Panc1 (cell line): ENCODE results near the gene MTA1.

Experiments used
- POLR2AphosphoS5 ChIP-seq: IDR thresholded peaks from 2 replicates; pipeline ENCODE4 v1.6.1; 2012; ENCODE audit warnings: mild to moderate bottlenecking, low read depth, low read length, moderate library complexity
- SIN3A ChIP-seq: IDR thresholded peaks from 2 replicates; pipeline ENCODE4 v1.6.1; 2012; ENCODE audit warnings: low read depth, mild to moderate bottlenecking, low read length, moderate library complexity, borderline replicate concordance; ENCODE audit not compliant: insufficient read depth
- TCF7L2 ChIP-seq: IDR thresholded peaks from 2 replicates; pipeline ENCODE4 v1.6.1; 2011; ENCODE audit warnings: mild to moderate bottlenecking, low read depth, low read length, inconsistent platforms
- TF ChIP-seq, protein P1 (sequence below): fragments of 450-650 bp; IDR thresholded peaks from 2 replicates; pipeline ENCODE4 v1.5.1; 2017; ENCODE audit warnings: mild to moderate bottlenecking
- TF ChIP-seq, protein P2 (sequence below), 2 experiments: IDR thresholded peaks; 2 replicates each; pipeline ENCODE4 v1.6.1; 2011 to 2012; ENCODE audit warnings: low read depth in 2 of 2, control low read depth in 1 of 2, low read length in 1 of 2, mild to moderate bottlenecking in 1 of 2, moderate library complexity in 1 of 2; ENCODE audit not compliant: insufficient read depth in 1 of 2

DNA sequence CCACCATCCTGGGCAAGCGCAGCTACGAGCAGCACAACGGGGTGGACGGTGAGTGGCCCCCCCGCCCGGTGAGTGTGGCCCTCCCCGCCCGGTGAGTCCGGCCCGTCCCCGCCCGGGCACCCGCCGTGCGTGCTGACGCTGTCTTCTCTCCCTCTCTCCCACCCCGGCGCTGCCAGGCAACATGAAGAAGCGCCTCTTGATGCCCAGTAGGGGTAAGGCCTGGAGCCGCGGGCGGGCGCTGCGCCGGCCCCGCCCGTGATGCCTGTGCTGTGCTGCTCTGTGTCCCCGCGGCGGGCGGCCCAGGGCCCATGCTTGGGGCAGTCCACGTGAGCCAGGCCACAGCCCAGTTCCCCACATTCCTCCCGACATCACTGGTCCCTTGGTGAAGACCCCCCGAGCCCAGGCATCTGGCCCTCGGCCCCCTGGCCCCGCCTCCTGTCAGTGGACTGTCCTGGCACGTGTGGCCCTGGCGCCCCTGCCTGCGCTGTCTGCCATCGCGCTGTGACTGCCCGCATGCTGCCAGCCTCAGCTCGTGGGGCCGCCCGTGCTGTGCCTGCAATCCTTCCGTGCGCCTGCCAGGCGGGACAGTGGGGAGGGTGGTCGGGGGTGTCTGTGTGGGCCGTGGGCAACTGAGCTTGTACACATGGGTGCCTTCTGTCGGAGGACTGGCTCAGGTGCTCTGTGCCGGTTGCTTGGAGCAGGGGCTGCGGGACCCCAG lies 47.1 kb downstream of the MTA1 start:
- TF ChIP-seq, protein P1, sequence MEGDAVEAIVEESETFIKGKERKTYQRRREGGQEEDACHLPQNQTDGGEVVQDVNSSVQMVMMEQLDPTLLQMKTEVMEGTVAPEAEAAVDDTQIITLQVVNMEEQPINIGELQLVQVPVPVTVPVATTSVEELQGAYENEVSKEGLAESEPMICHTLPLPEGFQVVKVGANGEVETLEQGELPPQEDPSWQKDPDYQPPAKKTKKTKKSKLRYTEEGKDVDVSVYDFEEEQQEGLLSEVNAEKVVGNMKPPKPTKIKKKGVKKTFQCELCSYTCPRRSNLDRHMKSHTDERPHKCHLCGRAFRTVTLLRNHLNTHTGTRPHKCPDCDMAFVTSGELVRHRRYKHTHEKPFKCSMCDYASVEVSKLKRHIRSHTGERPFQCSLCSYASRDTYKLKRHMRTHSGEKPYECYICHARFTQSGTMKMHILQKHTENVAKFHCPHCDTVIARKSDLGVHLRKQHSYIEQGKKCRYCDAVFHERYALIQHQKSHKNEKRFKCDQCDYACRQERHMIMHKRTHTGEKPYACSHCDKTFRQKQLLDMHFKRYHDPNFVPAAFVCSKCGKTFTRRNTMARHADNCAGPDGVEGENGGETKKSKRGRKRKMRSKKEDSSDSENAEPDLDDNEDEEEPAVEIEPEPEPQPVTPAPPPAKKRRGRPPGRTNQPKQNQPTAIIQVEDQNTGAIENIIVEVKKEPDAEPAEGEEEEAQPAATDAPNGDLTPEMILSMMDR = no peak
- TF ChIP-seq TCF7L2 (no peak), POLR2AphosphoS5 (no peak), SIN3A (no peak)
- TF ChIP-seq, protein P2, sequence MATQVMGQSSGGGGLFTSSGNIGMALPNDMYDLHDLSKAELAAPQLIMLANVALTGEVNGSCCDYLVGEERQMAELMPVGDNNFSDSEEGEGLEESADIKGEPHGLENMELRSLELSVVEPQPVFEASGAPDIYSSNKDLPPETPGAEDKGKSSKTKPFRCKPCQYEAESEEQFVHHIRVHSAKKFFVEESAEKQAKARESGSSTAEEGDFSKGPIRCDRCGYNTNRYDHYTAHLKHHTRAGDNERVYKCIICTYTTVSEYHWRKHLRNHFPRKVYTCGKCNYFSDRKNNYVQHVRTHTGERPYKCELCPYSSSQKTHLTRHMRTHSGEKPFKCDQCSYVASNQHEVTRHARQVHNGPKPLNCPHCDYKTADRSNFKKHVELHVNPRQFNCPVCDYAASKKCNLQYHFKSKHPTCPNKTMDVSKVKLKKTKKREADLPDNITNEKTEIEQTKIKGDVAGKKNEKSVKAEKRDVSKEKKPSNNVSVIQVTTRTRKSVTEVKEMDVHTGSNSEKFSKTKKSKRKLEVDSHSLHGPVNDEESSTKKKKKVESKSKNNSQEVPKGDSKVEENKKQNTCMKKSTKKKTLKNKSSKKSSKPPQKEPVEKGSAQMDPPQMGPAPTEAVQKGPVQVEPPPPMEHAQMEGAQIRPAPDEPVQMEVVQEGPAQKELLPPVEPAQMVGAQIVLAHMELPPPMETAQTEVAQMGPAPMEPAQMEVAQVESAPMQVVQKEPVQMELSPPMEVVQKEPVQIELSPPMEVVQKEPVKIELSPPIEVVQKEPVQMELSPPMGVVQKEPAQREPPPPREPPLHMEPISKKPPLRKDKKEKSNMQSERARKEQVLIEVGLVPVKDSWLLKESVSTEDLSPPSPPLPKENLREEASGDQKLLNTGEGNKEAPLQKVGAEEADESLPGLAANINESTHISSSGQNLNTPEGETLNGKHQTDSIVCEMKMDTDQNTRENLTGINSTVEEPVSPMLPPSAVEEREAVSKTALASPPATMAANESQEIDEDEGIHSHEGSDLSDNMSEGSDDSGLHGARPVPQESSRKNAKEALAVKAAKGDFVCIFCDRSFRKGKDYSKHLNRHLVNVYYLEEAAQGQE (IDR thresholded peaks at IDR 0.05; ENCODE audit: insufficient read depth in 1 of 2, low read depth in 2 of 2, low read length in 1 of 2) = no peak
